Fibroblast of upper back skin (primary cell): ENCODE results near the gene KCNK6.
A peak's percentile ranks its signal among the peaks of the same experiment; 100 is the strongest.
"Not testable (repeated sequence)": the region's sequence is repeated elsewhere in the genome, so short reads cannot be mapped to it uniquely, and the experiment has no call there.

Source experiments
- DNase-seq: peaks from one replicate; pipeline ENCODE4 v3.0.0-alpha.2; 2013

KCNK6 gene

DNA sequence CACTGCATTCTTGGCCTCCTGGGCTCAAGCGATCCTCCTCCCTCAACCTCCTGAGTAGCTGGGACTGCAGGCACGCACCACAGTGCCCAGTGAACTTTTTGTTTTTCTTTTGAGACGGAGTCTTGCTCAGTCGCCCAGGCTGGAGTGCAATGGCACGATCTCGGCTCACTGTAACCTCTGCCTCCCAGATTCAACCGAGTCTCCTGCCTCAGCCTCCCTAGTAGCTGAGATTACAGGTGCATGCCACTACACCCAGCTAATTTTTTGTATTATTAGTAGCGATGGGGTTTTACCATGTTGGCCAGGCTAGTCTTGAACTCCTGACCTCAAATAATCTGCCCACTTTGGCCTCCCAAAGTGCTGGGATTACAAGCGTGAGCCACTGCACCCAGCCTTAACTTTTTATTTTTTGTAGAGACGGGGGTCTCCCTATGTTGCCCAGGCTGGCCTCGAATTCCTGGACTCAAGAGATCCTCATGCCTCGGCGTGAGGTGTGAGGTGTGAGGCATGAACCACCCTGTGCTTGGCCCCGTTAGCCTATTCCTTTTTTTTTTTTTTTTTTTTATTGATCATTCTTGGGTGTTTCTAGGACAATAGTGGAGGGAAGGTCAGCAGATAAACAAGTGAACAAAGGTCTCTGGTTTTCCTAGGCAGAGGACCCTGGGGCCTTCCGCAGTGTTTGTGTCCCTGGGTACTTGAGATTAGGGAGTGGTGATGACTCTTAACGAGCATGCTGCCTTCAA lies 43.5 kb downstream of the KCNK6 start:
- not testable (repeated sequence) for DNase-seq

DNA sequence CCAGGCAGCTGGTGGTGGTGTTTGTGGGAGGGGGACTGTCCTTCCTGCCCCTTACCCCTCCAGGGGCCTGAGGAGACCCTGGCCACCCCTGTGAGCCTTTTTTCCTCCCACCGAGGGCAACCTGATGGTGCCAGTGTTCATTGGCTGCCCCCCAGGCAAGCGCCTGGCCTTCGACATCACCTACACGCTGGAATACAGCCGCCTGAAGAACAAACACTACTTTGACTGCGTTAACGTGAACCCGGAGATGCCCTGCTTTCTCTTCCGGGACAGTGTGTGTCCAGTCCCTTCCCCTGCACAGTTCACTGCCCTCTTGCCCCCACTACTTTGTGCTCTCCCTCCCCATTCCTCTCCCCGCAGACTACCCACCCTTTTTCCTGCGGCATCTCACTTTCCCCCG lies 47.4 kb downstream of the KCNK6 start:
- DNase-seq: no peak

DNA sequence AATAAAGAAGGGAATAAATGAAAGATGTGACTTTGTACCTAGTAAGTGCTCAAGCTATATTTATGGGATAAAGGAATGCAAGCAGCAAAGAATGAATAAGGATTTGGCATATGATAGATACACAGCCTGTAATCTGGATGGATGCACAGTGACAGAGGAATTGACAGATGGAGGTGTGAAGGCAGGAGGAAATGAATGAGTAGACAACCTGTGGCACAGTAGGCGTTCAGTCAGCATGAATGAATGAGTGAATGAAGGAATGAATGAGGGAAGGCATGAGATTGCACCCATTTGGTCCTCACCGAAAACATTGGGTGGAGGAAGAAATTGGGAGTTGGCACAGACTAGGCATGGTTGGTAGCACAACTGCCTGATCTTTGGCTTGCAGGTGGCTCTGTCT lies 49.9 kb downstream of the KCNK6 start:
- DNase-seq: no peak

GRCh38 chr19:38370299-38370698 lies 50.7 kb downstream of the KCNK6 start:
- DNase-seq: no peak

DNA sequence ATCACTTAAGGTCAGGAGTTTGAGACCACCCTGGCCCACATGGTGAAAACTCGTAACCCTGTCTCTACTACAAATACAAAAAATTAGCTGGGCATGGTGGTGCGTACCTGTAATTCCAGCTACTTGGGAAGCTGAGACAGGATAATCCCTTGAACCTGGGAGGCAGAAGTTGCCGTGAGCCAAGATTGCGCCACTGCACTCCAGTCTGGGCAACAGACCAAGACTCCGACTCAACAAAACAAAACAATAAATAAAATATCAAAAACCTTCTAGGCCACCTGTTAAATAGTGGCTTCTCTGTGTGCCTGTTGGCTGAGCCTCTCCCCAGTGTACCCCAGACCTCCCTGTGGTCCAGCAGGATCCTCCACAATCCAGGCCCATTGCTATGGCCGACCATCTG lies 51.4 kb downstream of the KCNK6 start:
- no peak for DNase-seq

DNA sequence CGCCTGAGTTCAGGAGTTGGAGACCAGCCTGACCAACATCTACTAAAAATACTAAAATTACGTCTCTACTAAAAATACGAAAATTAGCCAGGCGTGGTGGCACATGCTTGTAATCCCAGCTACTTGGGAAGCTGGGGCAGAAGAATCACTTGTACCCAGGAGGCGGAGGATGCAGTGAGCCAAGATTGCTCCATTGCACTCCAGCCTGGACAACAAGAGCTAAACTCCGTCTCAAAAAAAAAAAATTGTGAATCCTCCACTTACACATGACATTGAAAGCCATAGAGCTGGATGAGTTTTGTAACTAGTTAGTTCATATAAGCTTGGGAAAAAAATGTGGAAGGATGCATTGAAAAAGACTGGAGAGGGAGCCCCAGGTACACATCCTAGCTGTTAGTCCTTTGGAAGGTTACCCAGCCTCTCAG lies 54.3 kb downstream of the KCNK6 start:
- no peak for DNase-seq

GRCh38 chr19:38374332-38375097 lies 54.9 kb downstream of the KCNK6 start, which contains the start of gene PSMD8:
Gene PSMD8, plus strand, starts transcription at chr19:38374571. Its CDS starts 31 bp downstream, at chr19:38374602.
- DNase-seq: peak; percentile 98

DNA sequence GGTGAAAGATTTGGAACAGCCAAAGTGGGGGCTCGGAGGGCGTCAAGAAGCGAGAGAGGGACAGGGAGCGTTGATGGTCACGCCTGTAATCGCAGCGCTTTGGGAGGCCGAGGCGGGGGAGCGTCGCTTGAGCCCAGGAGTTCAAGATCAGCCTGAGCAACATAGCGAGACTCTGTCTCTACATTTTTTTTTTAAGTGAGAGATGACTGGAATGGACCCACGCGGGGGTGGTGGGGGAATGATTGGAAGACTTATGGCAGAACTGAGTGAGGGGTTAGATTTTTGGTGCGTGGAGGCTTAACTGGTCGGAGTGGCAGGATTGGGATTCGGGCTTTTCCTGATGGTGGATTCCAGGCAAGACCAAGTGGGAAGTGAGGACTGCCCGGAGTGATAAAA lies 55.5 kb downstream of the KCNK6 start:
- DNase-seq: no peak

DNA sequence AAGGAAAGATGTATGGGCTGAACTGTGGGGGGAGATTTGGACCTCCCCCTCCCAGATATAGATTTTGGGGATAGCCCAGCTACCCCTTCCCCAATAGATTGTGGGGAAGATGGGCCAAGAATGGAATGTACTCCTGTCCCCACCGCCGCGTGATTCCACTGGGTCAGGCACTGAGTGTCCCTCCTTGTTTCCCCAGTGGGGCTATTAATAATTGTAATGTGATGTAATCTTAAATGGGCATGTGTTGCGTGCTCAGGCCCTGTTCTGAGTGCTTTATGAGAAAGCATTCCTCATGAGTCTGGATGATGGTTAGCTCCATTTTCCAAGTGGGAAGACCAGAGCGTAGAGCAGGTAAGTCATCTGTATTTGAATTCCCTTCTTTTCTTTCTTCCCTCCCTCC lies 56.1 kb downstream of the KCNK6 start:
- DNase-seq: no peak

DNA sequence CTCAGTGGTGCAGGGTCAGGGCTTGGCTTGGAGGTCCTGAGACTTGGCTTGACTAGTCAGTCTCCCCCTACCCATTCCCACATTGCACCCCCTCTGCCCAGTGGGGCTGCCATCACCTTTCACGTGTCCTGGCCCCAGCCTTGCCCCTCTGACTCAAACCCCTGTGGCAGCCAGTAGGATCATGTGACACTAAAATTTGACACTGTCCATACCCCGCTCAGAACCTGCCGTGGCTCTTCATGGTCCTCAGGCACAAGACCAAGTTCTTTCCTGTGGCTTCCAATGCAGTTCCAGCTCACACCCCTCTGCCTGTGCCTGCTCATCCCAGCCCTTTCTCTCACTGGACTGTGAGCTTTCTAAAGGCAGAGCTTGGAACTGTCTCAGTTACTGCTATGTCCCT lies 56.9 kb downstream of the KCNK6 start:
- no peak for DNase-seq

- no peak for DNase-seq
Observed at GRCh38 chr19:38377052-38377451, 57.4 kb downstream of the KCNK6 start.

GRCh38 chr19:38378866-38379265 lies 59.2 kb downstream of the KCNK6 start:
- DNase-seq: no peak

- no peak for DNase-seq
Observed at GRCh38 chr19:38381138-38381537, 61.5 kb downstream of the KCNK6 start.
